ENCODE data around the gene HIC1. TPM values are rescaled to one million over a fixed set of nuclear protein-coding genes. Genes with fewer than 3 reads are reported as not detected.

HIC1 gene
- total RNA-seq, 2 donors from 2014 or later: 20.5 to 33.1 TPM

DNA sequence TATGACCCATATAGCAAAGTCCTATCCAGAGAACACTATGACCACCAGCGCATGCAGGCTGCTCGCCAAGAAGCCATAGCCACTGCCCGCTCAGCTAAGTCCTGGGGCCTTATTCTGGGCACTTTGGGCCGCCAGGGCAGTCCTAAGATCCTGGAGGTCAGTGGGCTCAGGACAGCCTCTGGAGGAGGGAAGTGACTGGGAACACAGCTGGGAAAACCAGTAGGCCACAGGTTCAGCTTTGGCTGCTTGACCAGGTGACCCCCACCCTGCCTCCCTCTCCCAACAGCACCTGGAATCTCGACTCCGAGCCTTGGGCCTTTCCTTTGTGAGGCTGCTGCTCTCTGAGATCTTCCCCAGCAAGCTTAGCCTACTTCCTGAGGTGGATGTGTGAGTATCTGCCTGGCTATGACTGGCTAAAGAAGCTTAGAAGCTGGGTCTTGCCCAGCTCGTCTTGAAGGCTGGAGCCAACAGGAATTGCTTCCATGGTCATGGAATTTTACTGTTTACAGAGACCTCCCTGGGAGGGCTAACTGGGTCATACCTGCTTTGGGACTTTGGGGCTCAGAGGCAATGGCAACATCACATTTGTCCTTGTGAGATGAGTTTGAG, 14.6 kb upstream of the HIC1 start:
- H3K36me3 ChIP-seq: peaks cover 0 to 4% of the 10 kb centered on the region in 2 donors
- peaks cover 8% of the 10 kb centered on the region for H3K4me1 ChIP-seq (replicated peaks)
- intact Hi-C loops (cut with DNase I): loop anchor here (5.0 kb wide), 1 partner anchor 133 kb away; no protein-coding TSS in a partner anchor
- H3K27me3 ChIP-seq (replicated peaks; ENCODE audit: insufficient read depth): no peaks in the 10 kb centered on the region
- H3K27ac ChIP-seq: peak overlapping the region in 1 of 2 donors; percentile 89
- no peak for DNase-seq (ENCODE audit: low spot score)
- WGBS: 90% methylated on average over 7 of the region's 7 CpGs
- no peaks in the 10 kb centered on the region for H3K9me3 ChIP-seq
- TF ChIP-seq POLR2AphosphoS5 (IDR thresholded peaks at IDR 0.05) (no peak), POLR2A (IDR thresholded peaks at IDR 0.05) (no peak), CTCF (IDR thresholded peaks at IDR 0.05) (no peak)
- no peak overlapping the region for H3K4me3 ChIP-seq

DNA sequence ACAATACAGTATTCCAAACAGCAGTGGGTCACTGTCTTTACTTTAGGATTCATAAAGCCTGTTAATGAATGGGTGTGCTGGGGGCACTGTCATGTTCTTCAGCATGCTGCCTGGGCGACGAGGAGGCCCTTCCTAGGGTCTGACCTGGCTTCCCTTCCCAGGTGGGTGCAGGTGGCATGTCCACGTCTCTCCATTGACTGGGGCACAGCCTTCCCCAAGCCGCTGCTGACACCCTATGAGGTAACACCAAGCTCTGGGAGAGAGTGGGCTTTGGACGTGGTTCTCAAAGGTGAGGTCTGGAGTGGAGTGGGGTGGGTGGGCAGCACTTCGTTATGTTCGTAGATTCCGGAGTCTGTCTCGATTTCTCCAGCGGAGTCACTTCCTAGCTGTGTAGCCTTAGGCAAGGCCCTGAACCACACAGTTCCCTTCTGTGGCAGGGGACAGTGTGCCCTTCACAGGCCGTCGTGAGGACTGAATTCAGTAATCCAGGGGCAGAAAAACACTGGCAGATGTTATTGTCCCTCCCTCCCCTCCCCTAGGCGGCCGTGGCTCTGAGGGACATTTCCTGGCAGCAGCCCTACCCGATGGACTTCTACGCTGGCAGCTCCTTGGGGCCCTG, 13.9 kb upstream of the HIC1 start:
- intact Hi-C loops (cut with DNase I): loop anchor here (5.0 kb wide), 1 partner anchor 134 kb away; no protein-coding TSS in a partner anchor
- Histone ChIP-seq H3K4me3 (peak overlapping the region; percentile 66 to 68), H3K4me1 (replicated peaks) (peaks cover 8% of the 10 kb centered on the region), H3K27ac (peak overlapping the region; percentile 86 to 89), H3K9me3 (no peaks in the 10 kb centered on the region), H3K27me3 (replicated peaks; ENCODE audit: insufficient read depth) (no peaks in the 10 kb centered on the region), H3K36me3 (peaks cover 0 to 1% of the 10 kb centered on the region in 2 donors)
- TF ChIP-seq POLR2A (IDR thresholded peaks at IDR 0.05): no peak
- TF ChIP-seq CTCF (IDR thresholded peaks at IDR 0.05): no peak
- TF ChIP-seq POLR2AphosphoS5 (IDR thresholded peaks at IDR 0.05): no peak
- 53% methylated on average over 15 of the region's 16 CpGs for WGBS
- DNase-seq (ENCODE audit: low spot score): no peak

GRCh38 chr17:2041561-2042389, 13.1 kb upstream of the HIC1 start, which contains the start of gene OVCA2:
TSS of gene OVCA2 (plus strand) at chr17:2042022. CDS start at chr17:2042048, 26 bp downstream.
- H3K4me3 ChIP-seq: peak within 1 kb of the TSS; percentile 66 to 68
- intact Hi-C loops (cut with DNase I): loop anchor here (5.0 kb wide), 1 partner anchor 134 kb away; no protein-coding TSS in a partner anchor
- peaks cover 8% of the 10 kb centered on the region for H3K4me1 ChIP-seq (replicated peaks)
- TF ChIP-seq CTCF (IDR thresholded peaks at IDR 0.05) (peak; percentile 21 to 73 (median 58)), POLR2AphosphoS5 (IDR thresholded peaks at IDR 0.05) (peak; percentile 98), POLR2A (IDR thresholded peaks at IDR 0.05) (peak; percentile 82)
- no peaks in the 10 kb centered on the region for H3K27me3 ChIP-seq (replicated peaks; ENCODE audit: insufficient read depth)
- H3K27ac ChIP-seq: peak within 1 kb of the TSS; percentile 86 to 89
- peak; percentile 94 for DNase-seq (ENCODE audit: low spot score)
- H3K9me3 ChIP-seq: no peaks in the 10 kb centered on the region
- H3K36me3 ChIP-seq: no peaks in the 10 kb centered on the region
- WGBS: under 1% methylated on average over 85 of the region's 93 CpGs

DNA sequence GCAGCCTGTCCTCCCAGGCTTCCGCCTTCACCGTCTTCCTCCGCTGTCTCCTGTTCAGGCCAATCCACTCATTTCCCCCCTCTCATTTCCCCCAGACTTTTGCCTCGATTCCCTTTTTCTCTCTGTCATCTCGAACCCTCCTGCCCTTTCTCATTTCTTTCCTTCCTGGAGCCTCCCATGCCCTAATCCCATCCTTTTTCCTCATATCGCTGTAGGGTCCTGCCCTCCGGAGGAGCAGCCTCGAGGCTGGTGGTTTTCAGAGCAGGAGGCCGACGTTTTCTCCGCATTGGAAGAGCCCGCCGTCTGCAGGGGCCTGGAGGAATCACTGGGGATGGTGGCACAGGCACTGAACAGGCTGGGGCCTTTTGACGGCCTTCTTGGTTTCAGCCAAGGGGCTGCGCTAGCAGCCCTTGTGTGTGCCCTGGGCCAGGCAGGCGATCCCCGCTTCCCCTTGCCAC, 12.5 kb upstream of the HIC1 start:
- no peaks in the 10 kb centered on the region for H3K36me3 ChIP-seq
- peaks cover 8% of the 10 kb centered on the region for H3K4me1 ChIP-seq (replicated peaks)
- 10% methylated on average over 15 of the region's 17 CpGs for WGBS
- intact Hi-C loops (cut with DNase I): loop anchor here (5.0 kb wide), 1 partner anchor 135 kb away; no protein-coding TSS in a partner anchor
- peak overlapping the region; percentile 86 to 89 for H3K27ac ChIP-seq
- H3K4me3 ChIP-seq: peak overlapping the region; percentile 66 to 68
- no peaks in the 10 kb centered on the region for H3K27me3 ChIP-seq (replicated peaks; ENCODE audit: insufficient read depth)
- no peak for DNase-seq (ENCODE audit: low spot score)
- H3K9me3 ChIP-seq: no peaks in the 10 kb centered on the region
- TF ChIP-seq POLR2A (IDR thresholded peaks at IDR 0.05) (no peak), POLR2AphosphoS5 (IDR thresholded peaks at IDR 0.05) (no peak), CTCF (IDR thresholded peaks at IDR 0.05) (no peak)
